Hepatocyte (in vitro differentiated cells): ENCODE data around the gene NR4A1.

ENCODE experiments used
- CTCF ChIP-seq: fragments of 200-600 bp; sonication (generic); IDR thresholded peaks from 2 replicates; pipeline ENCODE4 v1.5.1; 2016; ENCODE audit warnings: antibody characterized with exemption, mild to moderate bottlenecking; ENCODE audit not compliant: poor library complexity
- EZH2 ChIP-seq: fragments of 200-600 bp; sonication (generic); IDR thresholded peaks from 2 replicates; pipeline ENCODE4 v1.6.1; 2016; ENCODE audit warnings: antibody characterized with exemption, mild to moderate bottlenecking, borderline replicate concordance

- TF ChIP-seq CTCF (no peak), EZH2 (no peak)
Measured at GRCh38 chr12:52097045-52097666, 45.9 kb downstream of the NR4A1 start.
